Endothelial cell of umbilical vein (primary cell): ENCODE results near the gene S100A14. TPM values are rescaled to one million over a fixed set of nuclear protein-coding genes. Genes with fewer than 3 reads are reported as not detected.

ENCODE experiments used
- BruUV-seq: library from RNA; stranded (reverse); fragments of 400-500 nt; replicated peaks from 2 replicates; lab custom pipeline; 2021; lab: Mats Ljungman, UMichigan
- CTCF ChIA-PET: fragments of 300-600, 350-600 bp; sonication (Branson Sonifier 250); formaldehyde crosslinking; loops from one replicate; lab custom pipeline; 2021; ENCODE audit warnings: antibody characterized with exemption, inconsistent platforms; lab: Charles Lee
- POLR2A ChIA-PET: fragments of 300-600, 350-600 bp; sonication (Branson Sonifier 250); formaldehyde crosslinking; loops from one replicate; lab custom pipeline; 2021; ENCODE audit warnings: antibody characterized with exemption, inconsistent platforms; lab: Charles Lee
- DNase-seq: peaks from one replicate; pipeline ENCODE4 v3.0.0-alpha.2; 2011; ENCODE audit warnings: low read depth, low spot score
- FAIRE-seq: peaks from 2 replicates; lab custom pipeline; 2011; peaks lifted over from hg19 to GRCh38; lab: Jason Lieb, UNC
- H2AFZ ChIP-seq: 2 replicates; pipeline ENCODE4 v1.6.0; 2012; ENCODE audit warnings: low read depth, low read length, control low read depth, inconsistent platforms
- H3K27ac ChIP-seq: 2 replicates; pipeline ENCODE4 v1.5.1; 2011; ENCODE audit warnings: low read depth, mild to moderate bottlenecking, control low read depth, low read length, moderate library complexity; ENCODE audit not compliant: insufficient read depth
- H3K27me3 ChIP-seq, 2 experiments: 2 replicates each; pipeline versions ENCODE4 v1.6.0 to v1.6.1; 2011; ENCODE audit warnings: low read length in 2 of 2, mixed read lengths in 1 of 2; ENCODE audit not compliant: control insufficient read depth in 2 of 2, insufficient read depth in 2 of 2
- H3K36me3 ChIP-seq, 2 experiments: 2 replicates in 1 of 2; 3 replicates in 1 of 2; pipeline ENCODE4 v1.5.1; 2011; ENCODE audit warnings: low read length in 2 of 2, mild to moderate bottlenecking in 1 of 2, moderate library complexity in 1 of 2; ENCODE audit not compliant: control insufficient read depth in 2 of 2, insufficient read depth in 2 of 2; ENCODE audit errors: extremely low read depth in 1 of 2
- H3K4me1 ChIP-seq: 3 replicates; pipeline ENCODE4 v1.5.1; 2011; ENCODE audit warnings: mild to moderate bottlenecking, low read length; ENCODE audit not compliant: control insufficient read depth, insufficient read depth; ENCODE audit errors: extremely low read depth
- H3K4me2 ChIP-seq: 2 replicates; pipeline ENCODE4 v1.6.1; 2011; ENCODE audit warnings: low read length, control low read depth, mixed read lengths; ENCODE audit not compliant: insufficient read depth
- H3K4me3 ChIP-seq, 3 experiments: fragments of 200-600 bp in 1 of 3; sonication (generic), shearing (Covaris generic) in 1 of 3; replicated peaks in 1 of 3; 2 replicates each; pipeline ENCODE4 v1.5.1; 2011 to 2016; ENCODE audit warnings: control low read depth in 3 of 3, low read length in 3 of 3, mild to moderate bottlenecking in 2 of 3, inconsistent platforms in 1 of 3, low read depth in 1 of 3, moderate library complexity in 1 of 3; ENCODE audit not compliant: insufficient read depth in 1 of 3
- H3K79me2 ChIP-seq: 2 replicates; pipeline ENCODE4 v1.6.0; 2012; ENCODE audit warnings: low read length, inconsistent platforms; ENCODE audit not compliant: control insufficient read depth, insufficient read depth
- H3K9ac ChIP-seq: replicated peaks from 2 replicates; pipeline ENCODE3; 2011; ENCODE audit warnings: low read length, control low read depth; ENCODE audit not compliant: insufficient read depth; ENCODE audit errors: extremely low read depth
- H3K9me1 ChIP-seq: replicated peaks from 3 replicates; pipeline ENCODE4 v1.6.0; 2011; ENCODE audit warnings: mild to moderate bottlenecking, low read length; ENCODE audit not compliant: control insufficient read depth, insufficient read depth; ENCODE audit errors: extremely low read depth
- H3K9me3 ChIP-seq: replicated peaks from 2 replicates; pipeline ENCODE4 v1.5.1; 2012; ENCODE audit warnings: low read length, inconsistent platforms; ENCODE audit not compliant: control insufficient read depth, insufficient read depth
- H4K20me1 ChIP-seq: replicated peaks from 2 replicates; pipeline ENCODE3; 2011; ENCODE audit warnings: mild to moderate bottlenecking, low read length; ENCODE audit not compliant: control insufficient read depth, insufficient read depth; ENCODE audit errors: extremely low read depth
- EZH2 ChIP-seq: IDR thresholded peaks from 2 replicates; pipeline ENCODE4 v1.6.1; 2012; ENCODE audit warnings: borderline replicate concordance, low read depth, mild to moderate bottlenecking, moderate library complexity, low read length, inconsistent platforms; ENCODE audit not compliant: severe bottlenecking
- FOS ChIP-seq: IDR thresholded peaks from 2 replicates; pipeline ENCODE4 v1.6.1; 2011; ENCODE audit warnings: mild to moderate bottlenecking, low read length, moderate library complexity, borderline replicate concordance; ENCODE audit not compliant: insufficient read depth
- GATA2 ChIP-seq: IDR thresholded peaks from 2 replicates; pipeline ENCODE4 v1.7.0; 2011; ENCODE audit warnings: low read depth, mild to moderate bottlenecking, moderate library complexity, mixed read lengths, low read length; ENCODE audit not compliant: insufficient read length, insufficient read depth
- JUN ChIP-seq: IDR thresholded peaks from 2 replicates; pipeline ENCODE4 v1.6.1; 2011; ENCODE audit warnings: borderline replicate concordance, low read depth; ENCODE audit not compliant: insufficient read length, insufficient read depth
- MYC ChIP-seq: IDR thresholded peaks from one replicate; pipeline ENCODE4 v1.6.1; 2011; ENCODE audit warnings: mild to moderate bottlenecking, low read depth, low read length
- POLR2A ChIP-seq: IDR thresholded peaks from 2 replicates; pipeline ENCODE4 v1.6.1; 2012; ENCODE audit warnings: low read depth, mild to moderate bottlenecking, control low read depth, low read length
- POLR2AphosphoS5 ChIP-seq: IDR thresholded peaks from 2 replicates; pipeline ENCODE4 v1.6.1; 2012; ENCODE audit warnings: low read depth, mild to moderate bottlenecking, control low read depth, low read length, moderate library complexity; ENCODE audit not compliant: insufficient read depth
- dilution Hi-C: fragments of 300-500 bp; cut with MboI; formaldehyde crosslinking; loops from one replicate; pipeline ENCODE4 v1.15.0; 2019; ENCODE audit warnings: low sequenced_read_pairs; ENCODE audit not compliant: extremely low pct_ligation_motif_present
- intact Hi-C: fragments of 100-400 bp; cut with micrococcal nuclease; formaldehyde crosslinking; loops from one replicate; pipeline ENCODE4 v1.10.0; 2022
- polyA plus RNA-seq, 4 experiments: library from polyadenylated mRNA; depleted of rRNA in 3 of 4; stranded (reverse) in 3 of 4; unstranded in 1 of 4; fragments of >200 nt; gene quantifications; 2 replicates each; pipeline versions ENCODE4 v1.2.1 to v1.2.3, GENCODE V29; 2011 to 2012; ENCODE audit warnings: missing spikeins in 1 of 4
- total RNA-seq: library from RNA; stranded (reverse); gene quantifications from 2 replicates; pipeline ENCODE4 v1.2.3, GENCODE V29; 2021
- TF ChIP-seq, protein P1 (sequence below), 2 donors: IDR thresholded peaks; 1 replicate in 1 of 2; 2 replicates in 1 of 2; pipeline ENCODE4 v1.5.1; 2011; ENCODE audit warnings: low read length in 2 of 2, mild to moderate bottlenecking in 2 of 2, moderate library complexity in 2 of 2, control low read depth in 1 of 2, inconsistent platforms in 1 of 2, low read depth in 1 of 2; ENCODE audit not compliant: insufficient read depth in 1 of 2; ENCODE audit errors: extremely low read depth in 1 of 2
- TF ChIP-seq, protein P2 (sequence below): IDR thresholded peaks from 2 replicates; pipeline ENCODE4 v1.6.1; 2011; ENCODE audit not compliant: insufficient read depth, insufficient read length

The S100A14 gene
- total and polyA plus RNA-seq, 2 donors (not counting 3 experiments of a cell fraction or from before 2014, with no cell fraction given), result 0.10 TPM; not detected in 1

DNA sequence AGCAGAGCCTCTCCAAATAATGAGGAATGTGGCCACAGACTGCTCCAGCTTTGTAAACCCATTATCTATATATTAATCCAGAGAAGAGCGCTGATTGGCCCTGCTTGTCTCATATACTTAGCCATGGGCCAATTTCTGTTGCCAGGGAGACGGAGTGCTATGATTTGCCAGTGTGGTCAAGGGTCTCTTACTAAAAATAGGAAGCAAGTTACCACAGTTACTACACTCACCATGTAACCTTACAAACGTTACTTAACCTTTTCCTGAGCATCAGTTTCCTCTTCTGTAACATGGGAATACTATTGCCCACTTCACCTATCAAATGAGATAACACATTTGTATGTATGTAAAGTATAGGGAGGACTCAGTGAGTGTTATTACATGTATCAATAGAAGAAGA is 42.8 kb downstream of the S100A14 start:
- no peak overlapping the region for H3K4me2 ChIP-seq
- H3K27ac ChIP-seq, result no peak overlapping the region
- H3K79me2 ChIP-seq, result no peaks in the 10 kb centered on the region
- H3K36me3 ChIP-seq, result no peaks in the 10 kb centered on the region
- BruUV-seq, result no TSS peak
- H3K4me3 ChIP-seq, result no peak overlapping the region
- no peak for DNase-seq
- no peaks in the 10 kb centered on the region for H3K9me1 ChIP-seq
- no peaks in the 10 kb centered on the region for H4K20me1 ChIP-seq
- H3K4me1 ChIP-seq, result peaks cover 7% of the 10 kb centered on the region
- no peak for FAIRE-seq
- TF ChIP-seq FOS (no peak), POLR2A (no peak), MYC (no peak), POLR2AphosphoS5 (no peak), EZH2 (no peak), GATA2 (no peak), JUN (no peak)
- TF ChIP-seq, protein P1, sequence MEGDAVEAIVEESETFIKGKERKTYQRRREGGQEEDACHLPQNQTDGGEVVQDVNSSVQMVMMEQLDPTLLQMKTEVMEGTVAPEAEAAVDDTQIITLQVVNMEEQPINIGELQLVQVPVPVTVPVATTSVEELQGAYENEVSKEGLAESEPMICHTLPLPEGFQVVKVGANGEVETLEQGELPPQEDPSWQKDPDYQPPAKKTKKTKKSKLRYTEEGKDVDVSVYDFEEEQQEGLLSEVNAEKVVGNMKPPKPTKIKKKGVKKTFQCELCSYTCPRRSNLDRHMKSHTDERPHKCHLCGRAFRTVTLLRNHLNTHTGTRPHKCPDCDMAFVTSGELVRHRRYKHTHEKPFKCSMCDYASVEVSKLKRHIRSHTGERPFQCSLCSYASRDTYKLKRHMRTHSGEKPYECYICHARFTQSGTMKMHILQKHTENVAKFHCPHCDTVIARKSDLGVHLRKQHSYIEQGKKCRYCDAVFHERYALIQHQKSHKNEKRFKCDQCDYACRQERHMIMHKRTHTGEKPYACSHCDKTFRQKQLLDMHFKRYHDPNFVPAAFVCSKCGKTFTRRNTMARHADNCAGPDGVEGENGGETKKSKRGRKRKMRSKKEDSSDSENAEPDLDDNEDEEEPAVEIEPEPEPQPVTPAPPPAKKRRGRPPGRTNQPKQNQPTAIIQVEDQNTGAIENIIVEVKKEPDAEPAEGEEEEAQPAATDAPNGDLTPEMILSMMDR (IDR thresholded peaks at IDR 0.05; ENCODE audit: extremely low read depth in 1 of 2, insufficient read depth in 1 of 2, low read depth in 1 of 2, low read length in 2 of 2), result no peak
- TF ChIP-seq, protein P2, sequence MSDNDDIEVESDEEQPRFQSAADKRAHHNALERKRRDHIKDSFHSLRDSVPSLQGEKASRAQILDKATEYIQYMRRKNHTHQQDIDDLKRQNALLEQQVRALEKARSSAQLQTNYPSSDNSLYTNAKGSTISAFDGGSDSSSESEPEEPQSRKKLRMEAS, result no peak
- H3K9ac ChIP-seq, result no peak overlapping the region
- dilution Hi-C loops, result no loop called here
- ChIA-PET CTCF (interaction anchor here (0.7 to 6.3 kb wide), 25 partner anchors 8 to 414 kb away, joined by 3 to 167 read pairs (median 8); partner anchors contain the start of genes CHTOP, NPR1, S100A1 and S100A13), POLR2A (interaction anchor here (1.3 to 1.5 kb wide), 2 partner anchors 33 to 54 kb away, joined by 3 to 13 read pairs; partner anchors contain the start of gene S100A13)
- intact Hi-C loops, result loop anchor here (2.0 kb wide), 2 partner anchors 25 to 413 kb away; partner anchors contain the start of gene RAB13
- peak overlapping the region; percentile 2 for H2AFZ ChIP-seq
- no peaks in the 10 kb centered on the region for H3K27me3 ChIP-seq
- no peaks in the 10 kb centered on the region for H3K9me3 ChIP-seq
